Left forelimb (tissue), 1 donor: ENCODE results near the gene DRAP1.
"Not testable (repeated sequence)": the region's sequence is repeated elsewhere in the genome, so short reads cannot be mapped to it uniquely, and the experiment has no call there.

Experiments used
- DNase-seq: peaks from one replicate; pipeline ENCODE4 v3.0.0-alpha.2; 2018; ENCODE audit warnings: low spot score

The DRAP1 gene

GRCh38 chr11:65886826-65887722 lies 32.2 kb upstream of the DRAP1 start:
- DNase-seq = no peak

- DNase-seq = no peak
Measured at GRCh38 chr11:65887723-65888162, 31.5 kb upstream of the DRAP1 start.

- DNase-seq = peak; percentile 99
Measured at GRCh38 chr11:65888163-65888814, 30.9 kb upstream of the DRAP1 start, which contains the start of gene FIBP. Gene FIBP, minus strand, starts transcription at chr11:65888471. Its CDS starts 53 bp downstream, at chr11:65888418.

- peak; percentile 98 for DNase-seq
Measured at GRCh38 chr11:65890324-65891218, 28.7 kb upstream of the DRAP1 start, which contains the start of gene CCDC85B. Gene CCDC85B, plus strand, starts transcription at chr11:65890673. Its CDS starts 111 bp downstream, at chr11:65890784.

- DNase-seq = no peak
Measured at GRCh38 chr11:65891219-65892136, 27.7 kb upstream of the DRAP1 start.

GRCh38 chr11:65892137-65892540 lies 27.1 kb upstream of the DRAP1 start:
- DNase-seq = not testable (repeated sequence)

GRCh38 chr11:65892661-65893317 lies 26.4 kb upstream of the DRAP1 start:
- DNase-seq = no peak

GRCh38 chr11:65894034-65894591 lies 25.1 kb upstream of the DRAP1 start:
- DNase-seq = no peak

- no peak for DNase-seq
Measured at GRCh38 chr11:65895482-65895981, 23.7 kb upstream of the DRAP1 start.

GRCh38 chr11:65896034-65896999 lies 22.9 kb upstream of the DRAP1 start:
- no peak for DNase-seq

GRCh38 chr11:65897020-65897471 lies 22.2 kb upstream of the DRAP1 start:
- DNase-seq = no peak

GRCh38 chr11:65898656-65899355 lies 20.4 kb upstream of the DRAP1 start:
- no peak for DNase-seq

- no peak for DNase-seq
Measured at GRCh38 chr11:65899356-65900124, 19.7 kb upstream of the DRAP1 start.

GRCh38 chr11:65900125-65900898 lies 18.9 kb upstream of the DRAP1 start, which contains the start of gene FOSL1:
Gene FOSL1, minus strand, starts transcription at chr11:65900388. Its CDS starts 49 bp downstream, at chr11:65900339.
- DNase-seq = no peak

GRCh38 chr11:65900899-65901180 lies 18.4 kb upstream of the DRAP1 start:
- DNase-seq = no peak

GRCh38 chr11:65903068-65903481 lies 16.2 kb upstream of the DRAP1 start:
- DNase-seq = no peak
